ENCODE results near the gene SEMA4D.

DNA sequence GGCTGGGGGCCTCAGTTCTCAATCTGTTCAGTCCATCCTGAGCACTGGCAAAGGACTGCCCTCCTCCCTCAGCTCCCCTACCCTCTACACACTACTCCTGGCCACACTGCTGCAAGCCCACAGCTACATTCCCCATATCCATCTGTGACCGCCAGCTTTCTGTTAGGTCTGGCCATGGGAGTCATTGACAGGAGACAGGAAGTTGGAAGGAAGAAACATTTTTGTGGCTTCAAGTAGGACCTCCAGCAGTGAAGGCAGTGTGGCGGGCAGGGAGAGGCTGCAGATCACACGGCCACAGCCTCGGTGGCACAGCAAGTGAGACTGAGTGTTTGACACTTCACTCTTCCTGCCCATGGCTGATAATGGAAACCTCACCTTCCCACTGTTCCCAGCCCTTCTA lies 123.7 kb downstream of the SEMA4D start:
- no peak for TF ChIP-seq POLR2A (IDR thresholded peaks at IDR 0.05)
- TF ChIP-seq, protein P1, sequence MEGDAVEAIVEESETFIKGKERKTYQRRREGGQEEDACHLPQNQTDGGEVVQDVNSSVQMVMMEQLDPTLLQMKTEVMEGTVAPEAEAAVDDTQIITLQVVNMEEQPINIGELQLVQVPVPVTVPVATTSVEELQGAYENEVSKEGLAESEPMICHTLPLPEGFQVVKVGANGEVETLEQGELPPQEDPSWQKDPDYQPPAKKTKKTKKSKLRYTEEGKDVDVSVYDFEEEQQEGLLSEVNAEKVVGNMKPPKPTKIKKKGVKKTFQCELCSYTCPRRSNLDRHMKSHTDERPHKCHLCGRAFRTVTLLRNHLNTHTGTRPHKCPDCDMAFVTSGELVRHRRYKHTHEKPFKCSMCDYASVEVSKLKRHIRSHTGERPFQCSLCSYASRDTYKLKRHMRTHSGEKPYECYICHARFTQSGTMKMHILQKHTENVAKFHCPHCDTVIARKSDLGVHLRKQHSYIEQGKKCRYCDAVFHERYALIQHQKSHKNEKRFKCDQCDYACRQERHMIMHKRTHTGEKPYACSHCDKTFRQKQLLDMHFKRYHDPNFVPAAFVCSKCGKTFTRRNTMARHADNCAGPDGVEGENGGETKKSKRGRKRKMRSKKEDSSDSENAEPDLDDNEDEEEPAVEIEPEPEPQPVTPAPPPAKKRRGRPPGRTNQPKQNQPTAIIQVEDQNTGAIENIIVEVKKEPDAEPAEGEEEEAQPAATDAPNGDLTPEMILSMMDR (IDR thresholded peaks at IDR 0.05), result no peak

All from uterus (tissue), 2 donors.